Neural cell (in vitro differentiated cells): ENCODE data around the gene LURAP1L.

Experiments
- CTCF ChIP-seq: fragments of 450-650 bp; IDR thresholded peaks from 2 replicates; pipeline ENCODE4 v1.5.1; 2014; ENCODE audit warnings: antibody characterized with exemption, mild to moderate bottlenecking, moderate library complexity; ENCODE audit not compliant: poor library complexity, severe bottlenecking
- EP300 ChIP-seq: fragments of 450-650 bp; conservative IDR thresholded peaks from 2 replicates; pipeline ENCODE4 v1.6.1; 2014; ENCODE audit warnings: antibody characterized with exemption, mild to moderate bottlenecking, moderate library complexity; ENCODE audit not compliant: poor library complexity, severe bottlenecking
- EZH2 ChIP-seq: fragments of 200-600, 300-800 bp; shearing (Covaris generic), sonication (generic); IDR thresholded peaks from 2 replicates; pipeline ENCODE4 v1.6.1; 2014; ENCODE audit warnings: antibody characterized with exemption, low read length, borderline replicate concordance, mild to moderate bottlenecking; ENCODE audit not compliant: insufficient read depth, poor library complexity, severe bottlenecking
- MXI1 ChIP-seq: fragments of 450-650 bp; conservative IDR thresholded peaks from 2 replicates; pipeline ENCODE4 v1.6.1; 2014; ENCODE audit warnings: antibody characterized with exemption, mild to moderate bottlenecking; ENCODE audit not compliant: poor library complexity, severe bottlenecking
- POLR2AphosphoS5 ChIP-seq: IDR thresholded peaks from 2 replicates; pipeline ENCODE4 v1.6.1; 2012
- REST ChIP-seq: IDR thresholded peaks from 2 replicates; pipeline ENCODE4 v1.6.1; 2012; ENCODE audit warnings: borderline replicate concordance
- SMC3 ChIP-seq: fragments of 450-650 bp; conservative IDR thresholded peaks from 2 replicates; pipeline ENCODE4 v1.6.1; 2014; ENCODE audit warnings: antibody characterized with exemption, mild to moderate bottlenecking, moderate library complexity; ENCODE audit not compliant: poor library complexity

GRCh38 chr9:12777121-12778022 lies 2.6 kb downstream of the LURAP1L start:
- no peak for TF ChIP-seq EP300
- no peak for TF ChIP-seq CTCF
- TF ChIP-seq SMC3 = no peak
- TF ChIP-seq EZH2 = no peak
- no peak for TF ChIP-seq POLR2AphosphoS5
- no peak for TF ChIP-seq REST
- no peak for TF ChIP-seq MXI1
